IMR-90 (cell line): Measurements from ENCODE around the gene FALEC. TPM values are rescaled to one million over a fixed set of nuclear protein-coding genes. Genes with fewer than 3 reads are reported as not detected.

Experiments
- ATAC-seq: fragments of 200-7000 bp; cut with Tn5 transposase; 2 replicates; pipeline ENCODE4 v1.9.1; 2020; ENCODE audit warnings: low read depth, mild to moderate bottlenecking, moderate library complexity
- BruUV-seq: library from RNA; stranded (reverse); fragments of 400-500 nt; replicated peaks from 2 replicates; lab custom pipeline; 2021; lab: Mats Ljungman, UMichigan
- CTCF ChIA-PET: fragments of 300-600 bp; formaldehyde crosslinking; extraction: SDS; loops from one replicate; lab custom pipeline; 2021; ENCODE audit warnings: antibody characterized with exemption; lab: Yijun Ruan, JAX
- POLR2A ChIA-PET: fragments of 300-600 bp; sonication (Branson Sonifier 250); formaldehyde crosslinking; loops from one replicate; lab custom pipeline; 2022; ENCODE audit warnings: antibody characterized with exemption; ENCODE audit not compliant: unreplicated experiment; lab: Charles Lee
- DNase-seq: peaks from one replicate; pipeline ENCODE4 v3.0.0; 2013
- H2AFZ ChIP-seq: replicated peaks from 2 replicates; pipeline ENCODE3; 2013; ENCODE audit warnings: low read length, mild to moderate bottlenecking; ENCODE audit not compliant: poor library complexity
- H2AK5ac ChIP-seq: 2 replicates; pipeline ENCODE4 v1.6.1; 2013; ENCODE audit warnings: low read depth, low read length, inconsistent platforms
- H2AK9ac ChIP-seq: replicated peaks from 2 replicates; pipeline ENCODE3; 2013; ENCODE audit warnings: mild to moderate bottlenecking, low read depth, low read length, moderate library complexity; ENCODE audit not compliant: poor library complexity
- H2BK120ac ChIP-seq: 2 replicates; pipeline ENCODE4 v1.6.1; 2013; ENCODE audit warnings: low read depth, low read length, inconsistent platforms
- H2BK15ac ChIP-seq: 3 replicates; pipeline ENCODE4 v1.6.1; 2013; ENCODE audit warnings: low read depth, low read length, inconsistent platforms
- H2BK20ac ChIP-seq: 2 replicates; pipeline ENCODE4 v1.6.1; 2013; ENCODE audit warnings: low read depth, mild to moderate bottlenecking, inconsistent platforms, low read length, moderate library complexity
- H2BK5ac ChIP-seq: 2 replicates; pipeline ENCODE4 v1.6.1; 2013; ENCODE audit warnings: mild to moderate bottlenecking, low read depth, low read length, inconsistent platforms; ENCODE audit not compliant: poor library complexity, severe bottlenecking
- H3K14ac ChIP-seq: replicated peaks from 2 replicates; pipeline ENCODE4 v1.6.1; 2013; ENCODE audit warnings: low read depth, low read length, inconsistent platforms
- H3K18ac ChIP-seq: 2 replicates; pipeline ENCODE4 v1.6.1; 2013; ENCODE audit warnings: low read depth, low read length, control low read depth
- H3K23ac ChIP-seq: 2 replicates; pipeline ENCODE4 v1.6.1; 2013; ENCODE audit warnings: low read depth, low read length, inconsistent platforms
- H3K27ac ChIP-seq: 2 replicates; pipeline ENCODE4 v1.5.1; 2013; ENCODE audit warnings: mild to moderate bottlenecking, control low read depth, low read length; ENCODE audit not compliant: insufficient read depth
- H3K27me3 ChIP-seq: 2 replicates; pipeline ENCODE4 v1.6.1; 2013; ENCODE audit warnings: low read length; ENCODE audit not compliant: control insufficient read depth, insufficient read depth
- H3K36me3 ChIP-seq: 2 replicates; pipeline ENCODE4 v1.6.1; 2013; ENCODE audit warnings: low read length, mixed read lengths; ENCODE audit not compliant: control insufficient read depth, insufficient read depth
- H3K4ac ChIP-seq: 2 replicates; pipeline ENCODE4 v1.6.1; 2013; ENCODE audit warnings: low read depth, low read length, inconsistent platforms
- H3K4me1 ChIP-seq: 2 replicates; pipeline ENCODE4 v1.6.1; 2013; ENCODE audit warnings: low read length, mixed read lengths; ENCODE audit not compliant: control insufficient read depth, insufficient read depth
- H3K4me2 ChIP-seq: 2 replicates; pipeline ENCODE4 v1.6.1; 2013; ENCODE audit warnings: low read depth, mild to moderate bottlenecking, control low read depth, low read length, moderate library complexity
- H3K4me3 ChIP-seq: 2 replicates; pipeline ENCODE4 v1.5.1; 2013; ENCODE audit warnings: low read depth, mild to moderate bottlenecking, control low read depth, low read length, moderate library complexity; ENCODE audit not compliant: insufficient read depth
- H3K56ac ChIP-seq: 2 replicates; pipeline ENCODE4 v1.6.1; 2013; ENCODE audit warnings: low read length, inconsistent platforms; ENCODE audit not compliant: insufficient read depth; ENCODE audit errors: extremely low read depth
- H3K79me1 ChIP-seq, 2 experiments: 2 replicates each; pipeline ENCODE4 v1.6.1; 2013; ENCODE audit warnings: low read length in 2 of 2, inconsistent platforms in 1 of 2, low read depth in 1 of 2
- H3K9ac ChIP-seq: 2 replicates; pipeline ENCODE4 v1.6.1; 2013; ENCODE audit warnings: low read depth, low read length, control low read depth
- H3K9me1 ChIP-seq: 2 replicates; pipeline ENCODE4 v1.6.1; 2013; ENCODE audit warnings: low read length, inconsistent platforms; ENCODE audit not compliant: insufficient read depth
- H3K9me3 ChIP-seq: 2 replicates; pipeline ENCODE4 v1.6.1; 2013; ENCODE audit warnings: low read length; ENCODE audit not compliant: control insufficient read depth, insufficient read depth
- H4K20me1 ChIP-seq: 2 replicates; pipeline ENCODE4 v1.6.1; 2013; ENCODE audit warnings: low read length, inconsistent platforms; ENCODE audit not compliant: insufficient read depth
- H4K5ac ChIP-seq: 2 replicates; pipeline ENCODE4 v1.6.1; 2013; ENCODE audit warnings: mild to moderate bottlenecking, low read depth, low read length, control low read depth
- H4K8ac ChIP-seq, 2 experiments: 2 replicates each; pipeline ENCODE4 v1.6.1; 2013; ENCODE audit warnings: low read depth in 2 of 2, low read length in 2 of 2, control low read depth in 1 of 2, inconsistent platforms in 1 of 2
- H4K91ac ChIP-seq: 2 replicates; pipeline ENCODE4 v1.6.1; 2013; ENCODE audit warnings: low read depth, low read length, inconsistent platforms; ENCODE audit not compliant: insufficient read depth
- BHLHE40 ChIP-seq: fragments of 150-350 bp; IDR thresholded peaks from 2 replicates; pipeline ENCODE4 v1.6.1; 2016; ENCODE audit warnings: mild to moderate bottlenecking, low read depth, low read length
- CEBPB ChIP-seq: IDR thresholded peaks from 2 replicates; pipeline ENCODE4 v1.6.1; 2012; ENCODE audit warnings: low read depth, low read length, improper control_type of control experiment
- CHD1 ChIP-seq: IDR thresholded peaks from 2 replicates; pipeline ENCODE4 v1.6.1; 2012; ENCODE audit warnings: low read depth, low read length, improper control_type of control experiment
- CTCF ChIP-seq: conservative IDR thresholded peaks from 2 replicates; pipeline ENCODE4 v1.5.1; 2012; ENCODE audit warnings: mild to moderate bottlenecking, low read depth, low read length, improper control_type of control experiment
- ELK1 ChIP-seq: fragments of 150-350 bp; IDR thresholded peaks from 2 replicates; pipeline ENCODE4 v1.6.1; 2016; ENCODE audit warnings: low read depth, mild to moderate bottlenecking, low read length, moderate library complexity, borderline replicate concordance
- FOS ChIP-seq: fragments of 150-350 bp; IDR thresholded peaks from 2 replicates; pipeline ENCODE4 v1.6.1; 2016; ENCODE audit warnings: low read depth, low read length
- MAFK ChIP-seq: IDR thresholded peaks from 2 replicates; pipeline ENCODE4 v1.6.1; 2012; ENCODE audit warnings: low read depth, low read length, improper control_type of control experiment
- MAZ ChIP-seq: IDR thresholded peaks from 2 replicates; pipeline ENCODE4 v1.6.1; 2012; ENCODE audit warnings: low read depth, mild to moderate bottlenecking, low read length, improper control_type of control experiment, moderate library complexity, borderline replicate concordance
- MXI1 ChIP-seq: IDR thresholded peaks from 2 replicates; pipeline ENCODE4 v1.6.1; 2012; ENCODE audit warnings: low read depth, mild to moderate bottlenecking, low read length, moderate library complexity, borderline replicate concordance
- NFE2L2 ChIP-seq: fragments of 150-350 bp; IDR thresholded peaks from 2 replicates; pipeline ENCODE4 v1.6.1; 2016; ENCODE audit warnings: low read depth, mild to moderate bottlenecking, low read length
- POLR2A ChIP-seq: IDR thresholded peaks from 2 replicates; pipeline ENCODE4 v1.6.1; 2012; ENCODE audit warnings: mild to moderate bottlenecking, low read depth, low read length
- RAD21 ChIP-seq: IDR thresholded peaks from 2 replicates; pipeline ENCODE4 v1.6.1; 2012; ENCODE audit warnings: low read length, improper control_type of control experiment
- RCOR1 ChIP-seq: IDR thresholded peaks from 2 replicates; pipeline ENCODE4 v1.6.1; 2012; ENCODE audit warnings: mild to moderate bottlenecking, low read length, improper control_type of control experiment; ENCODE audit not compliant: insufficient replicate concordance
- RFX5 ChIP-seq: IDR thresholded peaks from 2 replicates; pipeline ENCODE4 v1.8.0; 2012; ENCODE audit warnings: low read depth, mild to moderate bottlenecking, low read length, moderate library complexity
- SMC3 ChIP-seq: fragments of 150-350 bp; IDR thresholded peaks from 2 replicates; pipeline ENCODE4 v1.6.1; 2016; ENCODE audit warnings: low read depth, mild to moderate bottlenecking, antibody characterized with exemption, low read length, moderate library complexity
- WGBS, 2 experiments: methylation state at CpG; one replicate each; pipeline versions ENCODE4 v1.1.5 to v1.1.7; 2013; ENCODE audit warnings: missing lambda C conversion rate in 2 of 2; ENCODE audit not compliant: insufficient read length in 1 of 2; ENCODE audit errors: extremely low coverage in 2 of 2; 5-methylcytosine and 5-hydroxymethylcytosine counted together
- dilution Hi-C: fragments of 300-500 bp; cut with HindIII; formaldehyde crosslinking; loops from one replicate; pipeline ENCODE4 v1.14.3; 2018; ENCODE audit warnings: low sequenced_read_pairs; ENCODE audit not compliant: unreplicated experiment
- in situ Hi-C: fragments of 300-500 bp; cut with MboI; formaldehyde crosslinking; loops from 3 replicates; pipeline ENCODE4 v1.14.3; 2019; ENCODE audit warnings: low sequenced_read_pairs, inconsistent platforms, mixed read lengths
- intact Hi-C: fragments of 100-400 bp; cut with micrococcal nuclease; formaldehyde crosslinking; loops from 2 replicates; pipeline ENCODE4 v1.10.0; 2022
- polyA plus RNA-seq, 3 experiments: library from polyadenylated mRNA; depleted of rRNA; stranded (reverse); fragments of >200 nt; gene quantifications; 2 replicates each; pipeline ENCODE4 v1.2.3, GENCODE V29; 2012; ENCODE audit warnings: low replicate concordance in 1 of 3
- total RNA-seq: library from RNA; depleted of rRNA; stranded (reverse); fragments of >200 nt; gene quantifications from 2 replicates; pipeline ENCODE4 v1.2.3, GENCODE V29; 2012

Gene FALEC
- total and polyA plus RNA-seq, 2 of the 4 experiments (the other 2 are of a cell fraction), result not detected

- Histone ChIP-seq H4K20me1 (no peaks in the 10 kb centered on the region), H3K36me3 (no peaks in the 10 kb centered on the region), H3K79me1 (peaks cover 0 to 6% of the 10 kb centered on the region in 2 experiments; a peak in 1 of 4 replicates), H3K18ac (no peak overlapping the region), H4K91ac (no peak overlapping the region), H2BK120ac (no peak overlapping the region), H2BK20ac (no peak overlapping the region), H2AK9ac (no peak overlapping the region), H3K4me3 (no peak overlapping the region), H2BK5ac (no peak overlapping the region), H3K27ac (no peak overlapping the region), H3K27me3 (no peaks in the 10 kb centered on the region), H3K14ac (no peak overlapping the region), H3K9me1 (peaks cover 23% of the 10 kb centered on the region), H3K4me1 (peaks cover 33% of the 10 kb centered on the region), H2AFZ (no peak overlapping the region), H3K4ac (no peak overlapping the region), H2BK15ac (no peak overlapping the region), H2AK5ac (peak overlapping the region; percentile 11; the same call in 1 of the 2 replicates), H3K9ac (no peak overlapping the region), H3K56ac (no peak overlapping the region), H4K8ac (no peak overlapping the region), H4K5ac (no peak overlapping the region), H3K9me3 (no peaks in the 10 kb centered on the region), H3K23ac (no peak overlapping the region), H3K4me2 (no peak overlapping the region)
- 85% methylated on average over 5 of the region's 6 CpGs; no CpG with 5 or more reads in 1 of the 2 experiments for WGBS, 2 experiments
- ATAC-seq (no peak), DNase-seq (no peak)
- in situ Hi-C loops, result no loop called here
- BruUV-seq, result no TSS peak
- POLR2A ChIA-PET, result no interaction called here
- intact Hi-C loops, result loop anchor here (10.0 kb wide), 1 partner anchor 169 kb away; the partner anchor contains the start of gene RPRD2
- no peak for TF ChIP-seq RCOR1
- TF ChIP-seq POLR2A, result no peak
- no peak for TF ChIP-seq MAFK
- no peak for TF ChIP-seq FOS
- no peak for TF ChIP-seq RFX5
- TF ChIP-seq ELK1, result no peak
- TF ChIP-seq RAD21, result no peak
- TF ChIP-seq CEBPB, result no peak
- TF ChIP-seq MXI1, result no peak
- no peak for TF ChIP-seq SMC3
- TF ChIP-seq CHD1, result no peak
- TF ChIP-seq MAZ, result no peak
- no peak for TF ChIP-seq BHLHE40
- no peak for TF ChIP-seq NFE2L2
- no peak for TF ChIP-seq CTCF
- dilution Hi-C loops, result no loop called here
- CTCF ChIA-PET, result no interaction called here
These were observed 18.4 kb downstream of the FALEC start for GRCh38 chr1:150534002-150534401.
